ENCODE measurements around the gene DNAJC4.
A peak's percentile ranks its signal among the peaks of the same experiment; 100 is the strongest.

DNA sequence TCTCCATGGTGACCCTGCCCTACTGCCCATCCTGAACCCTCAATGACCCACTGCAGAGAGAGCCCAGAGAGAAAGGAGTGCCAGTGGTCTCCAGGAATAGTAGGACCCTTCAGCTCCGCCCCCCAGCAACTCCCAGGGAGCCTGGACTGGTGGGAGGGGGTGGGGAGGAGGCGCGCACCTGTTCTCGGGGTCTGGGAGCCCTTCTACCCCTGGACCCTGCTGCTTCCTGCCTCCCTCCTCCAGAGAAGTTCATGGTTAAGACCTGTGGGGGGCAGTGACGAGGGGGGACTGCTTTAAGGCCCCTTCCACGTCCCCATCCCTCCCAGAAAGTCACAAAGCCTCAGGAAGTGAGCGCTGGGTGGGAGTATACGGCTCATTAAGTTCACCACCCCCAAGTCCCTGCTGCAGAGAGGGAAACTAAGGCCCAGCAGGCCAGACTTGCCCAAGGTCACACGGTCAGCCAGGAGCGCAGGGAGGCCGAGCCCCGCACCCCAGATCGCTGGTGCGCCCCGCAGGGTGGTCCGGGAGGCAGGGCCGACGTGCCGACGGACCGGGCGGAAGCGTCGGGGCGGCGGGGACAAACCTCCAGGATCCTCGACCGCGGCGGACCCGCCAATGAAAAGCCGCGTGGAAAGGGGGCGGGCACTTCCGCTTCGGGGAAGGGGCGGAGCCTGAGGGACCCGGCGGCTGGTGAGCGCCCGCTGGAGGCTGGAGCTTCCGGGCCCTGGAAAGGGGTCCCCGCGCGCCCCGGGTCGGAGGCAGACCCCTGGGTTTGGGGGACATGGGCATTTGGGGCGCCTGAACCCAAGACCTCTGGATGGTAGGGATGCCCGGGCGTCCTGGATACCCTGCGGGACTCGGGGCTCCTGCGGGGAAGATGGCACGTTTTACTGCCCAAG lies 4.5 kb upstream of the DNAJC4 start, which contains the start of the genes NUDT22 and TRPT1:
- TF ChIP-seq, protein P1, sequence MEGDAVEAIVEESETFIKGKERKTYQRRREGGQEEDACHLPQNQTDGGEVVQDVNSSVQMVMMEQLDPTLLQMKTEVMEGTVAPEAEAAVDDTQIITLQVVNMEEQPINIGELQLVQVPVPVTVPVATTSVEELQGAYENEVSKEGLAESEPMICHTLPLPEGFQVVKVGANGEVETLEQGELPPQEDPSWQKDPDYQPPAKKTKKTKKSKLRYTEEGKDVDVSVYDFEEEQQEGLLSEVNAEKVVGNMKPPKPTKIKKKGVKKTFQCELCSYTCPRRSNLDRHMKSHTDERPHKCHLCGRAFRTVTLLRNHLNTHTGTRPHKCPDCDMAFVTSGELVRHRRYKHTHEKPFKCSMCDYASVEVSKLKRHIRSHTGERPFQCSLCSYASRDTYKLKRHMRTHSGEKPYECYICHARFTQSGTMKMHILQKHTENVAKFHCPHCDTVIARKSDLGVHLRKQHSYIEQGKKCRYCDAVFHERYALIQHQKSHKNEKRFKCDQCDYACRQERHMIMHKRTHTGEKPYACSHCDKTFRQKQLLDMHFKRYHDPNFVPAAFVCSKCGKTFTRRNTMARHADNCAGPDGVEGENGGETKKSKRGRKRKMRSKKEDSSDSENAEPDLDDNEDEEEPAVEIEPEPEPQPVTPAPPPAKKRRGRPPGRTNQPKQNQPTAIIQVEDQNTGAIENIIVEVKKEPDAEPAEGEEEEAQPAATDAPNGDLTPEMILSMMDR (conservative IDR thresholded peaks at IDR 0.05) = peak; percentile 47; the same call in 1 of the 2 replicates
- TF ChIP-seq EZH2 (IDR thresholded peaks at IDR 0.05; ENCODE audit: low read depth) = no peak

All from PC-9 (cell line).